SKM-1 treated with dmso at 0.1 percent for 144 hours (cell line): ENCODE results near the gene C5orf47.

Source experiments
- DNase-seq: peaks from one replicate; lab custom pipeline; 2025; ENCODE audit not compliant: unreplicated experiment; lab: John Stamatoyannopoulos, UW

Gene C5orf47

GRCh38 chr5:173988554-173989431 lies at the start of gene C5orf47:
Gene C5orf47 (plus strand): TSS chr5:173989170. CDS start chr5:173989264, 94 bp downstream.
- no peak for DNase-seq

- no peak for DNase-seq
Measured at GRCh38 chr5:173940269-173940668, 48.7 kb upstream of the C5orf47 start.

GRCh38 chr5:173941102-173941501 lies 47.9 kb upstream of the C5orf47 start:
- no peak for DNase-seq

GRCh38 chr5:173941758-173942401 lies 47.1 kb upstream of the C5orf47 start:
- no peak for DNase-seq

GRCh38 chr5:173944511-173944910 lies 44.5 kb upstream of the C5orf47 start:
- DNase-seq, result no peak

- DNase-seq, result no peak
Measured at GRCh38 chr5:173945160-173945559, 43.8 kb upstream of the C5orf47 start.

GRCh38 chr5:173946323-173946722 lies 42.6 kb upstream of the C5orf47 start:
- DNase-seq, result no peak

- no peak for DNase-seq
Measured at GRCh38 chr5:173950829-173951228, 38.1 kb upstream of the C5orf47 start.

- no peak for DNase-seq
Measured at GRCh38 chr5:173953528-173954090, 35.4 kb upstream of the C5orf47 start.

- DNase-seq, result no peak
Measured at GRCh38 chr5:173954671-173955521, 34.1 kb upstream of the C5orf47 start.

GRCh38 chr5:173960986-173961385 lies 28.0 kb upstream of the C5orf47 start:
- DNase-seq, result no peak

- DNase-seq, result no peak
Measured at GRCh38 chr5:173961418-173961817, 27.6 kb upstream of the C5orf47 start.

GRCh38 chr5:173962436-173962972 lies 26.5 kb upstream of the C5orf47 start:
- no peak for DNase-seq

GRCh38 chr5:173963182-173963838 lies 25.7 kb upstream of the C5orf47 start:
- no peak for DNase-seq

GRCh38 chr5:173963867-173964441 lies 25.0 kb upstream of the C5orf47 start:
- DNase-seq, result no peak

- DNase-seq, result no peak
Measured at GRCh38 chr5:173964506-173964905, 24.5 kb upstream of the C5orf47 start.

GRCh38 chr5:173967241-173967640 lies 21.7 kb upstream of the C5orf47 start:
- DNase-seq, result no peak

- DNase-seq, result no peak
Measured at GRCh38 chr5:173968154-173968797, 20.7 kb upstream of the C5orf47 start.
